Loucy (cell line): ENCODE measurements around the gene TMEM237.

ENCODE experiments used
- H2AFZ ChIP-seq: fragments of 200-600 bp; sonication (generic); 2 replicates; pipeline ENCODE4 v1.6.0; 2016; ENCODE audit warnings: antibody characterized with exemption, mild to moderate bottlenecking, low read length, moderate library complexity
- H3F3A ChIP-seq: fragments of 200-600 bp; 2 replicates; pipeline ENCODE4 v1.6.0; 2016; ENCODE audit warnings: antibody characterized with exemption, low read depth, mild to moderate bottlenecking
- H3K27me3 ChIP-seq: fragments of 200-600 bp; sonication (generic); 2 replicates; pipeline ENCODE4 v1.6.1; 2014; ENCODE audit warnings: low read length, mild to moderate bottlenecking; ENCODE audit not compliant: insufficient read depth, poor library complexity, severe bottlenecking
- H3K36me3 ChIP-seq: fragments of 200-600 bp; sonication (generic); 2 replicates; pipeline ENCODE4 v1.6.1; 2016; ENCODE audit warnings: low read length; ENCODE audit not compliant: insufficient read depth
- H3K4me1 ChIP-seq: fragments of 200-600 bp; sonication (generic); 2 replicates; pipeline ENCODE4 v1.5.1; 2014; ENCODE audit warnings: low read length, mild to moderate bottlenecking; ENCODE audit not compliant: insufficient read depth, poor library complexity, severe bottlenecking
- H3K4me2 ChIP-seq: fragments of 200-600 bp; sonication (generic); 2 replicates; pipeline ENCODE4 v1.6.0; 2014; ENCODE audit warnings: antibody characterized with exemption, low read length, low read depth, mild to moderate bottlenecking; ENCODE audit not compliant: poor library complexity, severe bottlenecking
- H3K4me3 ChIP-seq: fragments of 200-600 bp; sonication (generic); 2 replicates; pipeline ENCODE4 v1.5.1; 2014; ENCODE audit warnings: low read length, mild to moderate bottlenecking, mixed read lengths; ENCODE audit not compliant: poor library complexity, severe bottlenecking
- H3K79me2 ChIP-seq: fragments of 200-600 bp; sonication (generic); 2 replicates; pipeline ENCODE4 v1.6.1; 2014; ENCODE audit warnings: low read length; ENCODE audit not compliant: insufficient read depth
- H3K9ac ChIP-seq: fragments of 200-600 bp; sonication (generic); 2 replicates; pipeline ENCODE4 v1.6.0; 2014; ENCODE audit warnings: mild to moderate bottlenecking, low read depth, low read length, moderate library complexity; ENCODE audit not compliant: poor library complexity, severe bottlenecking
- H3K9me2 ChIP-seq: fragments of 200-600 bp; sonication (generic); replicated peaks from 2 replicates; pipeline ENCODE4 v1.6.1; 2016; ENCODE audit warnings: low read depth, low read length, mixed read lengths
- H3K9me3 ChIP-seq: fragments of 200-600 bp; sonication (generic); 2 replicates; pipeline ENCODE4 v1.6.1; 2014; ENCODE audit warnings: mild to moderate bottlenecking, antibody characterized with exemption, low read length, low read depth; ENCODE audit not compliant: insufficient read depth
- H4K20me1 ChIP-seq: fragments of 200-600 bp; sonication (generic); 2 replicates; pipeline ENCODE4 v1.6.0; 2014; ENCODE audit warnings: antibody characterized with exemption, low read length, mild to moderate bottlenecking; ENCODE audit not compliant: insufficient read depth, poor library complexity, severe bottlenecking
- EZH2phosphoT487 ChIP-seq: fragments of 200-600 bp; IDR thresholded peaks from 2 replicates; pipeline ENCODE4 v1.6.1; 2018; ENCODE audit warnings: antibody characterized with exemption, mild to moderate bottlenecking, moderate library complexity, borderline replicate concordance
- TF ChIP-seq, protein P1 (sequence below): fragments of 200-600 bp; sonication (generic); conservative IDR thresholded peaks from 2 replicates; pipeline ENCODE4 v1.5.1; 2014; ENCODE audit warnings: mild to moderate bottlenecking, antibody characterized with exemption, low read length

TMEM237 gene

GRCh38 chr2:201678401-201678800 is 35.1 kb upstream of the TMEM237 start:
- H3K4me2 ChIP-seq: no peak overlapping the region
- no peaks in the 10 kb centered on the region for H3K9me2 ChIP-seq
- TF ChIP-seq, protein P1, sequence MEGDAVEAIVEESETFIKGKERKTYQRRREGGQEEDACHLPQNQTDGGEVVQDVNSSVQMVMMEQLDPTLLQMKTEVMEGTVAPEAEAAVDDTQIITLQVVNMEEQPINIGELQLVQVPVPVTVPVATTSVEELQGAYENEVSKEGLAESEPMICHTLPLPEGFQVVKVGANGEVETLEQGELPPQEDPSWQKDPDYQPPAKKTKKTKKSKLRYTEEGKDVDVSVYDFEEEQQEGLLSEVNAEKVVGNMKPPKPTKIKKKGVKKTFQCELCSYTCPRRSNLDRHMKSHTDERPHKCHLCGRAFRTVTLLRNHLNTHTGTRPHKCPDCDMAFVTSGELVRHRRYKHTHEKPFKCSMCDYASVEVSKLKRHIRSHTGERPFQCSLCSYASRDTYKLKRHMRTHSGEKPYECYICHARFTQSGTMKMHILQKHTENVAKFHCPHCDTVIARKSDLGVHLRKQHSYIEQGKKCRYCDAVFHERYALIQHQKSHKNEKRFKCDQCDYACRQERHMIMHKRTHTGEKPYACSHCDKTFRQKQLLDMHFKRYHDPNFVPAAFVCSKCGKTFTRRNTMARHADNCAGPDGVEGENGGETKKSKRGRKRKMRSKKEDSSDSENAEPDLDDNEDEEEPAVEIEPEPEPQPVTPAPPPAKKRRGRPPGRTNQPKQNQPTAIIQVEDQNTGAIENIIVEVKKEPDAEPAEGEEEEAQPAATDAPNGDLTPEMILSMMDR: no peak
- TF ChIP-seq EZH2phosphoT487: no peak
- H3K9me3 ChIP-seq: no peaks in the 10 kb centered on the region
- H3F3A ChIP-seq: no peaks in the 10 kb centered on the region
- no peaks in the 10 kb centered on the region for H3K36me3 ChIP-seq
- no peaks in the 10 kb centered on the region for H3K79me2 ChIP-seq
- H3K4me3 ChIP-seq: no peak overlapping the region
- no peak overlapping the region for H2AFZ ChIP-seq
- no peaks in the 10 kb centered on the region for H4K20me1 ChIP-seq
- H3K4me1 ChIP-seq: no peaks in the 10 kb centered on the region
- H3K27me3 ChIP-seq: no peaks in the 10 kb centered on the region
- H3K9ac ChIP-seq: no peak overlapping the region

DNA sequence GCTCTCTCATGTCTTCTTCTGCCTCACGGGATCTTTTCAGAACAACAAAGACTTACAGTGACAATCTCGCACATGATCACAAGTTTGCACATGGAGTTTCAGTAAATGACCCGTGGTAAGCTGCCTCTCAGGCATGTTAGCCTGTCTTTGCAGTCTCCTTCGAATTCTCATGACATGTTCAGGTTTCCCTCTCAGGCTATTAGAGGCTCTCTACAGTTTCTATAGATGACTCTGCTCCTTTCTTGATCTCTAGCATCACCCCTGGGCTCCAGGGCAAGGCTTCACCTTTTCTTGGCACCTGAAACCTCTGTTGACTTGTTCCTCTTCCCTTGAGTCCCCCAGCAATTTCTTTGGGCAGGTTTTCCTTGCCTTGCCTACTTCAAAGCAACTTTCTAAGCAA is 32.2 kb upstream of the TMEM237 start:
- Histone ChIP-seq H3K36me3 (no peaks in the 10 kb centered on the region), H3K9me3 (no peaks in the 10 kb centered on the region), H4K20me1 (no peaks in the 10 kb centered on the region)

GRCh38 chr2:201674794-201675193 is 31.5 kb upstream of the TMEM237 start:
- H3F3A ChIP-seq: no peaks in the 10 kb centered on the region

More for the DNA sequence above, 32.2 kb upstream of the TMEM237 start:
- Histone ChIP-seq H3K4me2 (no peak overlapping the region), H3K4me1 (no peaks in the 10 kb centered on the region), H2AFZ (no peak overlapping the region), H3K27me3 (no peaks in the 10 kb centered on the region), H3K9me2 (no peaks in the 10 kb centered on the region), H3F3A (no peaks in the 10 kb centered on the region), H3K4me3 (no peak overlapping the region), H3K79me2 (no peaks in the 10 kb centered on the region), H3K9ac (no peak overlapping the region)
- TF ChIP-seq, protein P1: no peak
- TF ChIP-seq EZH2phosphoT487: no peak

More at GRCh38 chr2:201674794-201675193, 31.5 kb upstream of the TMEM237 start:
- Histone ChIP-seq H3K4me3 (no peak overlapping the region), H3K9me3 (no peaks in the 10 kb centered on the region), H3K9me2 (no peaks in the 10 kb centered on the region), H4K20me1 (no peaks in the 10 kb centered on the region), H3K36me3 (no peaks in the 10 kb centered on the region), H3K27me3 (no peaks in the 10 kb centered on the region), H3K4me1 (no peaks in the 10 kb centered on the region), H3K4me2 (no peak overlapping the region), H3K79me2 (no peaks in the 10 kb centered on the region), H3K9ac (no peak overlapping the region), H2AFZ (no peak overlapping the region)
- TF ChIP-seq, protein P1: no peak
- TF ChIP-seq EZH2phosphoT487: no peak
